GM18861 (cell line): ENCODE data around the gene ZNF512.
"Not testable (repeated sequence)": the region's sequence is repeated elsewhere in the genome, so short reads cannot be mapped to it uniquely, and the experiment has no call there.

Experiments
- ATAC-seq: cut with Tn5 transposase; IDR thresholded peaks from one replicate; pipeline ENCODE4 v1.9.1; 2021; ENCODE audit not compliant: unreplicated experiment

The ZNF512 gene

DNA sequence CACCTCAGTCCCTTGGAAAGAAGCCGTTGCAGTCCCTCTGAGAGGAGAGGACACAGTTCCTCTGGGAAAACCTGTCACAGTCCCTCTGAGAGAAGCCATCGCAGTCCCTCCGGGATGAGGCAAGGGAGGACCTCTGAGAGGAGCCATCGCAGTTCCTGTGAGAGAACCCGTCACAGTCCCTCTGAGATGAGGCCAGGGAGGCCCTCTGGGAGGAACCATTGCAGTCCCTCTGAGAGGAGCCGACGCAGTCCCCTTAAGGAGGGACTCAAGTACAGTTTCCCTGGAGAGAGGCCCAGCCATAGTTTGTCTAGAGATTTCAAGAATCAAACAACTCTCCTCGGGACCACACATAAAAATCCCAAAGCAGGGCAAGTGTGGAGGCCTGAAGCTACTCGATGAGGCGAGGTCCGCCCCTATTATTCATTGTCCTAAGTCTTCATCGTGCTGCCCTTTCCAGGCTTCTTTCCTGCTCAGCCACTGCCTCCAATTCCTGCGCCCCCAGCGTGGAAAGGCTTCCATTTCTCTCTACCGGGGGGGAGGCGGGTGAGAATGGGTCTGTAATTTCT is 630 bp upstream of the ZNF512 start:
- no peak for ATAC-seq

DNA sequence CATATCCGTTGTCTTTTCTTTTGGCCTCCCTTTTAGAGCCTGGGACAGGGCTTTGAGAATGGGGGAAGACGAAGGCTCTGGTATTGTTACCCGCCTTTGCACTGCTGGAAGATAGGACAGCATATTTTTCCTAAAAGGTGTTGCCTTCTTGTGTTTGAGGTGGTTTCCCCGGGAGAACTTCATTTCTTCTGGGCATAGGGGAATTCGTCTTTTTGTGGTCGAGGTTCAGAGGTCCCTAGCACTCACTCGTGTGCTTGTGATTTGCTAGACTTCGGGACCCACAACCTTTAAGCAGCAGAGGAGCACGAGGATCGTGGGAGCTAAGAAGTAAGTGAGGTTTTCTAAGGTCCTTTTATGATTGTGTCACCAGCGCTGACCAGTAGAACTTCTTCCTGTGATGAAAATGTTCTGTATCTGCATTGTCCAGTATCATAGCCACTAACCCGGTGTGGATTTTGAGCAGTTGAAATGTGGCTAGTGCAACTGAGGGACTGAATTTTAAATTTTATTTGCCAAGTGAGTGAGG is 611 bp downstream of the ZNF512 start:
- no peak for ATAC-seq

DNA sequence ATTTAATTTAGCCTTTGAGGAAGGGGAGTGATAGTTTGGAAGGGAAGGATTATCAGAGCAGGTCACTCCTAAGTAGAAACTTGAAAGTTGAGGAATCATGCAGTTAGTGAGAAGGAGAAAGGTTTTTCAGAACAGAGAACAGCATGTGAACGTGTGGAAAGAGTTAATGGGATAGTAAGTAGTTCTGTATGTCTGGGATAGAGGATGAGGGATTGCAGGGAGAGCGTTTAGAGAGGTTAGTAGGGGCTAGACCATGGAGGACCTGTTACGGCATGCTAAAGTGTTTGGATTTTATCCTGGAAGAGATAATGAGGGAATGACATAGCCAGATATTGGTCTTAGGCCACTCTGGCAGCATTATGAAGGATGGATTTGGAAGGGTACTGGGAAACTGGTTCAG is 1.8 kb downstream of the ZNF512 start:
- no peak for ATAC-seq

GRCh38 chr2:27587025-27587424 is 4.2 kb downstream of the ZNF512 start:
- ATAC-seq = no peak

DNA sequence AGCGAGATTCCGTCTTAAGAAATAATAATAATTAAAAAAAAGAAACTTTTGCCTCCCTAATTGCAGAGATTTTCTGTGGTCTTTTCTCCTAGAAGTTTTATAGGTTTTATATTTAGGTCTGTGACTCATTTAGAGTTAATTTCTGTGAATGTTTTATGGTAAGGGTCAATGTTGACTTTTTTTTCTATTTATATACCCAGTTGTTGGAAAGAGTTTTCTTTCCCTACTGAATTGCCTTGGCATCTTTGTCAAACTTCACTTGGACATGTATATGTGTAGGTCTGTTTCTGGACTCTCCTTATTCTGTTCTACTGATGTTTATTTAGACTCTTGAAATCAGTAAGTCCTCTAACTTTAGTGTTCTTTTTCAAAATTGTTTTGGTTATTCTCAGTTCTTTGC is 5.5 kb downstream of the ZNF512 start:
- no peak for ATAC-seq

DNA sequence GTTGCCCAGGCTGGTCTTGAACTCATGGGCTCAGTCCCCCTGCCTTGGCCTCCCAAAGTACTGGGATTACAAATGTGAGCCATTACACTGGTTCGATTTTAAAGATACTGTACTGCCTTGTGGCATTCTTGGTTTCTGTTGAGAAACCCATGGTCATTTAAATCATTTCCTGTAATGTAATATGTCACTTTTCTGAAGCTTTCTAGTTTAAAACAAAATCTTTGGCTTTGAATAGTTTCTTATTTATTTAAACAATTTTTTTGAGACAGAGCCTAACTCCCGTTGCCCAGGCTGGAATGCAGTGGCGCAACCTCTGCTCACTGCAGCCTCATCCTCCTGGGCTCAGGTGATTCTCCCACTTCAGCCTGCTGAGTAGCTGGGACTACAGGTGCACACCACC is 8.9 kb downstream of the ZNF512 start:
- no peak for ATAC-seq

DNA sequence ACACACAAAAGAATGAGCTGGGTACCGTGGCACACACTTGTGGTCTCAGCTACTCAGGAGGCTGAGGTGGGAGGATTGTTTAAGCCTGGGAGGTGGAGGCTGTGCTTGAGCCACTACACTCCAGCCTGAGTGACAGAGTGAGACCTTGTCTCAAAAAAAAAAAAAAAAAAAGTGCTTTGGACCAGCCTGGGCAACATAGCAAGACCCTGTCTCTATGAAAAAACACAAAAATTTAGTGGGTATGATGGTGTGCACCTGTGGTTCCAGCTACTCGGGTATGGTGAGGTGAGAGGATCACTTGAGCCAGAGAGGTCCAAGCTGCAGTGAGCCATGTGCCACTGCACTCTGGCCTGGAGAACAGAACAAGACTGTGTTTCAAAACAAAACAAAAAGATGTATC is 10.4 kb downstream of the ZNF512 start:
- ATAC-seq = no peak

- ATAC-seq = not testable (repeated sequence)
Measured at GRCh38 chr2:27594020-27594703, 11.3 kb downstream of the ZNF512 start.

DNA sequence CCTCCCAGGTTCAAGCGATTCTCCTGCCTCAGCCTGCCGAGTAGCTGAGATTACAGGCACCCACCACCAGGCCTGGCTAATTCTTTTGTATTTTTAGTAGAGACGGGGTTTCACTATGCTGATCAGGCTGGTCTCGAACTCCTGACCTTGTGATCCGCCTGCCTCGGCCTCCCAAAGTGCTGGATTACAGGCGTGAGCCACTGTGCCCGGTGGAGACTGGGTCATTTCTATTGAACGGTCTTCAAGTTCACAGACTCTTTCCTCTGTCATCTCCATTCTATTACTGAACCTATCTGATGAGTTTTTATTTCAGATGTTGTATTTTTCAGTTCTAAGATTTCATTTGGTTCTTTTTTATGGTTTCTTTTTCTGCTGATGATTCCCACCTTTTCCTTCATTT is 12.6 kb downstream of the ZNF512 start:
- ATAC-seq = not testable (repeated sequence)

DNA sequence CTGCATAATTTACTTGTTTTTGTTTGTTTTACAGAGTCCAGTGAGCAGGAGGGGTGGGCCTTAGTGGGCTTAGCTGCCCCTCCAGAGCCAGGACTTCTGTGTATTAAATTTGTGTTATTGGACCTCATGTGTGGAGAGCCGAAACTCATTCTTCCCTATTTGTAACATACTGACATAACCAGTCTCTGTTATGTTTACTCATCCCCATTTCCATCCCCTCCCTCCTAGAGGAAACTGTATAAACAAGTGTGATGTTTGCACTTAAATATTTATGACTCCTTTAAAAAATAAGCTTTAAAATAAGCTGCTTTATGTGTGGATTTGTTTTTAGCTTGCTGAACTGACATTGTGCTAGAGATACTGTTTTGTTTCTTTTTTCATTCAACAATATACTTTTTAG is 13.8 kb downstream of the ZNF512 start:
- no peak for ATAC-seq

- ATAC-seq = no peak
Measured at GRCh38 chr2:27606611-27607010, 23.8 kb downstream of the ZNF512 start.

DNA sequence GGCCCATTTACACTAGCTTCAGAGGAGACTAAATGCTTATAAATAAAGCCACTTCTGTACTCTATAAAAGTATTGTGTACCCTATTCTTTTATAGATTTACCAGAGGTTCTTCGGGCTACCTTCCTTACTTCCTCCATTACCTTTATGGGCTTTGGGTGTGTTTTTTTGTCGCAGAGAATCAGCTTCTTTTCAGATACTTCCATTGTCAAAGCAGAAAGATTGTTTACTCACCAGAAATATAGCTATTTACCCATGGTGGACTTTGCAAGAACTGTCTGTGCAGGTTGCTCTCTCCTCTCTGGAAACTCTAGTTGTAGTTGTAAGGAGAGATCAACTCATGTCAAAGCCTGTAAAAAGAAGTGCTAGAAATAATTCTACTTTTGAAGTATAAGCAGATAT is 31.1 kb downstream of the ZNF512 start:
- no peak for ATAC-seq

GRCh38 chr2:27615316-27615715 is 32.5 kb downstream of the ZNF512 start:
- ATAC-seq = no peak

GRCh38 chr2:27621524-27621923 is 38.7 kb downstream of the ZNF512 start:
- no peak for ATAC-seq

GRCh38 chr2:27622921-27623384 is 40.1 kb downstream of the ZNF512 start:
- no peak for ATAC-seq

DNA sequence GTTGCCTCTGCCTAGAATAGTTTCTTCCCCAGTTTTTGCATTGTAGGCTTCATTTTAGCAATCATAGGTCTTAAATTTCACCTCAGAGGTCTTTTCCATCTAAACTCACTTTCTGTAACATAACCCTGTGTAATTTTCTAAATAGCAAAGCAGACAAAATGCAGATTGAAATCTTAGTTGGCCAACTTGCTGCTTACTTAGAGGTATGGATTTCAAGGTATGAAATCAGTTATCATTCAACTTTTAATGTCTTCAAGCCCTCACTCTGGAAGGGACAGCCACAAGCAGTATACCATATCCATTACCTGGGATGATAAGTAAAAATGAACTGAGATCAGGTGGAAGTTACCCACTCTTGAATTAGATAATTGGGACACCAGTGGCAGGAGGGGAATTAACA is 42.1 kb downstream of the ZNF512 start:
- no peak for ATAC-seq

DNA sequence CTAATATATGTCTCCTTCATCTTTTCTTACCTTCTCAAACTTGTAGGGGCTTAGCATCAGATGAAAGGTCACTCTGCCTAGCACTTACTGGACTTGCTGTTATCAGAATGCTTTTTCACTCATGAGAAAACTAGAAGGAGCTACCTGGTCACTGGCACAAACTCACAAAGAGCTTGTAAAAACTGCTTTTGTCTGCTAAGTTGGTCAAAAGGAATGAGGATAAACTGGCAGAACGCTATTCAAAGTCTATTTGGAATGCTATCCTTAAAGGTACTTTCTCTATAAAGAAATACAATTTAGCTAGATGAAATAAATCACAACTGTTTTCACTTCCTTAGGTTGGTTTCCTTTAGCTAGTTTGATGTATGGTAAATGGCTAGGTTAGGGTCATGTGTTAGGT is 43.5 kb downstream of the ZNF512 start:
- not testable (repeated sequence) for ATAC-seq

- not testable (repeated sequence) for ATAC-seq
Measured at GRCh38 chr2:27626921-27627320, 44.1 kb downstream of the ZNF512 start.

GRCh38 chr2:27627963-27628766 is 45.3 kb downstream of the ZNF512 start:
- no peak for ATAC-seq

DNA sequence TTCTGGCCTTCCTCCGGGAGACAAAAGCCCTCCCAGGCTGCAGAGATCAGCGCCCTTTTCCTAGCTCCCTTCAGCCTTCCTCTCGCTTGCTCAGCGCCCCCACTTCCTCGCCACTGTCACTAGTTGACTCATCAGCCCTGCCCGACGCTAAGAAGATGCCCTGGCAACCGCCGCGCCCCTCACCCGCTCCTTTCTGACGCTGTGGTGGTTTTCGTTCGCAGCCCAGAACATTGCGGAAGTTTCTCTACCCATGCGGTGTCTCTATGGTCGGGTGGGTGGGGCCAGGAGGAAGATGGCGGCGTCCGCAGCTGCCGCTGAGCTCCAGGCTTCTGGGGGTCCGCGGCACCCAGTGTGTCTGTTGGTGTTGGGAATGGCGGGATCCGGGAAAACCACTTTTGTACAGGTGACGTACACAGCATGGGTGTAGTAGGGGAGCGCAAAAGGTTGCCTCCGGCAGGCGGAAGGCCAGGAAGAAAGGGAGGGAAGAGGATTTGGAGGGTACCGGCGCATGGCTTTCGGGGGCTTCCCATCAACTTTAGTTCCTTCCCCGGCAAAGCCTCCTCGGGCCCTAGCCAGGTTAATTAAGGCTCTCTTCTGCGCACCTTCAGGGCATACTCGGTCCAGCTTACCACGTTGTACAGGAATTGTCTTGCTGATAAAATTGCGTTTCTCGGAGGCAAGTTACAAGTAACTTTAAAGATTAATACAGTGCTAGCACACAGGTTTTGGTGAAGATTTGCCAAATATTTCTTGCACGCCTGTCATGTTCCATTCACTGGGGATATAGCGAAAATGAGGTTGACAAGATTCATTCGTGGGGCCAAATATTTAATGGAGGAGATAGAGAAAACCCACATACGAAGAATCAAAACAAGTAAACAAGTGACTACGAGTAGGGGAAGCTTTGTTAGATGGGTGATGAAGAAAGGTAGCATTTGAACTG is 46.2 kb downstream of the ZNF512 start, which contains the start of the genes CCDC121 and GPN1:
Gene CCDC121, minus strand, starts transcription at position 246 of the 943 bp plus-strand sequence. CDS start 1,213 bp downstream, outside the sequence.
Gene GPN1, plus strand, starts transcription at position 284 of the 943 bp plus-strand sequence. Its CDS starts 9 bp downstream, at position 293.
- ATAC-seq = peak; percentile 93
